Upper lobe of right lung (tissue), 1 donor: ENCODE results near the gene HSH2D. TPM values are rescaled to one million over a fixed set of nuclear protein-coding genes. Genes with fewer than 3 reads are reported as not detected.

Experiments used
- ATAC-seq: fragments of 200-7000 bp; cut with Tn5 transposase; one replicate; pipeline ENCODE4 v1.9.1; 2020; ENCODE audit warnings: mild to moderate bottlenecking, moderate library complexity
- DNase-seq: peaks from one replicate; pipeline ENCODE4 v3.0.0-alpha.2; 2020
- H3K27ac ChIP-seq: fragments of 200-600 bp; one replicate; pipeline ENCODE4 v1.8.0; 2022
- H3K27me3 ChIP-seq: fragments of 200-600 bp; one replicate; pipeline ENCODE4 v1.8.0; 2022; ENCODE audit warnings: mild to moderate bottlenecking
- H3K36me3 ChIP-seq: fragments of 200-600 bp; one replicate; pipeline ENCODE4 v1.8.0; 2022
- H3K4me1 ChIP-seq: fragments of 200-600 bp; one replicate; pipeline ENCODE4 v1.8.0; 2022
- H3K4me3 ChIP-seq: fragments of 200-600 bp; one replicate; pipeline ENCODE4 v1.8.0; 2022; ENCODE audit warnings: mild to moderate bottlenecking
- H3K9me3 ChIP-seq: fragments of 200-600 bp; one replicate; pipeline ENCODE4 v1.8.0; 2022
- CTCF ChIP-seq: fragments of 200-600 bp; IDR thresholded peaks from one replicate; pipeline ENCODE4 v1.8.0; 2022; ENCODE audit warnings: antibody characterized with exemption
- intact Hi-C: fragments of 100-400 bp; cut with DNase I; formaldehyde crosslinking; loops from one replicate; pipeline ENCODE4 v1.11.0; 2022
- total RNA-seq: library from RNA; stranded (reverse); fragmentation: NEBNext Ultra II Directional; extraction: Animal tissue kit (Norgen Biotek cat#: 25700); gene quantifications from one replicate; pipeline ENCODE4 v1.2.1, GENCODE V29; 2021
- donor health status: DM: no; HTN: yes; CAD: no; lungs with severe emphysema.

The HSH2D gene
- total RNA-seq, 1 donor from 2014 or later: 6.0 TPM

- Histone ChIP-seq H3K27me3 (no peaks in the 10 kb centered on the region), H3K9me3 (no peaks in the 10 kb centered on the region), H3K27ac (peak overlapping the region; percentile 55), H3K4me1 (peaks cover 23% of the 10 kb centered on the region), H3K4me3 (no peak overlapping the region), H3K36me3 (peaks cover 15% of the 10 kb centered on the region)
- intact Hi-C loops: no loop called here
- no peak for TF ChIP-seq CTCF
- DNase-seq (peak; percentile 72), ATAC-seq (peak; percentile 13)
Measured at GRCh38 chr19:16199275-16199932, 55.9 kb downstream of the HSH2D start.

GRCh38 chr19:16200038-16201010 lies 56.8 kb downstream of the HSH2D start:
- Histone ChIP-seq H3K27me3 (no peaks in the 10 kb centered on the region), H3K4me1 (peaks cover 23% of the 10 kb centered on the region), H3K36me3 (peaks cover 22% of the 10 kb centered on the region), H3K27ac (peak overlapping the region; percentile 55), H3K9me3 (no peaks in the 10 kb centered on the region), H3K4me3 (no peak overlapping the region)
- ATAC-seq (peak; percentile 60), DNase-seq (peak; percentile 75)
- intact Hi-C loops: no loop called here
- TF ChIP-seq CTCF: no peak

- intact Hi-C loops: no loop called here
- Histone ChIP-seq H3K4me1 (peaks cover 23% of the 10 kb centered on the region), H3K36me3 (peaks cover 29% of the 10 kb centered on the region), H3K27ac (no peak overlapping the region), H3K9me3 (no peaks in the 10 kb centered on the region), H3K27me3 (no peaks in the 10 kb centered on the region), H3K4me3 (no peak overlapping the region)
- DNase-seq: no peak
- TF ChIP-seq CTCF: no peak
- ATAC-seq: no peak
Measured at GRCh38 chr19:16201011-16201391, 57.5 kb downstream of the HSH2D start.

- Histone ChIP-seq H3K27ac (no peak overlapping the region), H3K4me1 (peaks cover 19% of the 10 kb centered on the region)
- ATAC-seq: no peak
Measured at GRCh38 chr19:16202320-16203255, 59.1 kb downstream of the HSH2D start.

More at GRCh38 chr19:16202320-16203255, 59.1 kb downstream of the HSH2D start:
- no peaks in the 10 kb centered on the region for H3K9me3 ChIP-seq
- no peak for TF ChIP-seq CTCF
- no peak overlapping the region for H3K4me3 ChIP-seq
- H3K36me3 ChIP-seq: peaks cover 40% of the 10 kb centered on the region
- no peaks in the 10 kb centered on the region for H3K27me3 ChIP-seq
- intact Hi-C loops: no loop called here
- DNase-seq: peak; percentile 50
